ENCODE data around the gene CYP20A1.
"Not testable (repeated sequence)": the region's sequence is repeated elsewhere in the genome, so short reads cannot be mapped to it uniquely, and the experiment has no call there.

The CYP20A1 gene

GRCh38 chr2:203238704-203239526 is at the start of gene CYP20A1:
TSS of gene CYP20A1 (plus strand) at chr2:203239018. CDS start at chr2:203239063, 45 bp downstream.
- DNase-seq (ENCODE audit: low spot score): peak; percentile 91

- DNase-seq (ENCODE audit: low spot score): not testable (repeated sequence)
Observed at GRCh38 chr2:203190547-203190946, 48.3 kb upstream of the CYP20A1 start.

DNA sequence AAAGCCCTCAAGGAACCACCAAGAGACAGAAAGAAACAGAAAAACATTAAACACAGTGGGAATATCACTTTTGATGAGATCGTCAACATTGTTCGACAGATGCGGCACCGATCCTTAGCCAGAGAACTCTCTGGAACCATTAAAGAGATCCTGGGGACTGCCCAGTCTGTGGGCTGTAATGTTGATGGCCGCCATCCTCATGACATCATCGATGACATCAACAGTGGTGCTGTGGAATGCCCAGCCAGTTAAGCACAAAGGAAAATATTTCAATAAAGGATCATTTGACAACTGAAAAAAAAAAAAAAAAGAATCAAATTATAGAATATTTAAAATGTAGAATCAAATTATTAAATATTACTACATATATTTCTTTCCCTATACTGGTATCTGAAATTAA is 47.8 kb upstream of the CYP20A1 start:
- not testable (repeated sequence) for DNase-seq (ENCODE audit: low spot score)

DNA sequence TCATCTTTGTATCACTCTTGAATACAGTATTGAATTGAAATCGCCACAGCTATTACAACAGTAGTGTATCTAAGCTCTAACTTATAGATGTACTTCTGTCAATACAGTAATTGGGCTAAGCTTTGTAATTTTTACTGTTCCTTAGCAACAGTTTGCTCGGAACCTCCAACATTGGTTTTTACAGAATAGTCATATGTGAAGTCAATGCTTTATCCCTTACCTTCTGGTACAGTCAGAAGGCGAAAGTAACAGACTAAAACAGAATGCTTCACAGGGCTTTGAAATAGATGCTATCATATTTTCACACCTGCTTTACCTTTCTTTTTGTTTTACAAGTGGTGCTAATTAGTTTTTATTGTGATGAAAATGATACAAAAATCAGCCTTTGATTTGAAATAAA is 46.9 kb upstream of the CYP20A1 start:
- DNase-seq (ENCODE audit: low spot score): no peak

DNA sequence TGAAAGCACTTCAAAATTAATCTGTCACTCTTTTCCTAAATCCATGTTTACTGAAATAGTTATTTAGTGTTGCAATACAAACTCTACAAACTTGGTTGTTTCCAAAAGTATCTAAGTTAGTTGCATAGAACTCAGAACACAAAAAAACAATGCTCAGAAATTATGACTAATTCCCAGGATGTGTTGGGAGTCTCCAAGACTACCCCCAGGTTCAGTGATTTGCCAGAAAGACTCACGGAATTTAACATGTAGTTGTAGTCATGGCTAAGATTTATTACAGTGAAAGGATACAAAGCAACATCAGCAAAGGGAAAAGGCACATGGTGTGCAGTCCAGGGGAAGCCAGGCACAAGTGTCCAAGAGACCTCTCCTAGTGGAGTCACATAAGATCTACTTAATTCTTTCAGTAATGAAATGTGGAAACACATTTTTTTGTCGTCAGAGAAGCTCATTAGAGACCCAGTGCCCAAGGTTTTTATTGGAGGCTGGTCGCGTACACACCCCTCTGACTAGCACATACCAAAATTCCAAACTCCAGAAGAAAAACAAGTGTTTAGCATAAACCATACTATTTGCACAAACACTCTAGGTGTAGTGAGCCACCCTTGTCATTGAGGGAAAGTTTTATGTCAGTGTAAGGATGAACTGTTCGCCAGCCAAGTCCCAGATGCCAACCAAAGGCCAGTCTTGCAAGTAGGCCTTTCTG is 43.3 kb upstream of the CYP20A1 start:
- DNase-seq (ENCODE audit: low spot score): no peak

GRCh38 chr2:203200866-203201265 is 38.0 kb upstream of the CYP20A1 start:
- DNase-seq (ENCODE audit: low spot score): no peak

GRCh38 chr2:203201426-203201825 is 37.4 kb upstream of the CYP20A1 start:
- DNase-seq (ENCODE audit: low spot score): no peak

GRCh38 chr2:203209538-203209937 is 29.3 kb upstream of the CYP20A1 start:
- DNase-seq (ENCODE audit: low spot score): no peak

- peak; percentile 23 for DNase-seq (ENCODE audit: low spot score)
Observed at GRCh38 chr2:203225423-203226039, 13.3 kb upstream of the CYP20A1 start.

DNA sequence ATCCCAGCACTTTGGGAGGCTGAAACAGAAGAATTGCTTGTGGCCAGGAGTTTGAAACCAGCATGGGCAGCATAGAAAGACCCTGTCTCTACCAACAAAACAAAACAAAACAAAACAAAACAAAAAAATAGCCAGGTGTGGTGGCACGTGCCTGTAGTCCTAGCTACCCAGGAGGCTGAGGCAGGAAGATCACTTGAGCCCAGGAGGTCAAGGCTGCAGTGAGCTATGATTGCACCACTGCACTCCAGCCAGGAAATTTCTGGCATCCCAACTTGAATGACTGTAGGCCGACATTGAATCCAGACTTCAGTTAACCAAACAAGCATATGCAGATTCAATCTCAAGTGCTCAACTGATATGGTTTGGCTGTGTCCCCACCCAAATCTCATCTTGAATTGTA is 9.1 kb upstream of the CYP20A1 start:
- not testable (repeated sequence) for DNase-seq (ENCODE audit: low spot score)

GRCh38 chr2:203237346-203238238 is 1.2 kb upstream of the CYP20A1 start:
- DNase-seq (ENCODE audit: low spot score): no peak

- DNase-seq (ENCODE audit: low spot score): no peak
Observed at GRCh38 chr2:203238292-203238703, 520 bp upstream of the CYP20A1 start.

GRCh38 chr2:203240491-203240890 is 1.7 kb downstream of the CYP20A1 start:
- peak; percentile 19 for DNase-seq (ENCODE audit: low spot score)

- DNase-seq (ENCODE audit: low spot score): no peak
Observed at GRCh38 chr2:203242518-203242917, 3.7 kb downstream of the CYP20A1 start.

DNA sequence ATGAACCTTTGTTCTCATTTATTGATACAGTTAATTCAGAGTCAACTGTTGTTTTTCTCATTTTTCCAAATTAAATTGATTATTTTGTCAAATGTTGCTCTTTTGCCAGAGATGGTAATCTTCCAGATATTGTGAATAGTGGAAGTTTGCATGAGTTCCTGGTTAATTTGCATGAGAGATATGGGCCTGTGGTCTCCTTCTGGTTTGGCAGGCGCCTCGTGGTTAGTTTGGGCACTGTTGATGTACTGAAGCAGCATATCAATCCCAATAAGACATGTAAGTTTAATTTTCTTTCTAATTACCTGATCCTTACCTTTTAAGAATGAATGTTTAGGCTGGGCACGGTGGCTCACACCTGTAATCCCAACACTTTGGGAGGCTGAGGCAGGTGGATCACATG is 7.8 kb downstream of the CYP20A1 start:
- DNase-seq (ENCODE audit: low spot score): no peak

DNA sequence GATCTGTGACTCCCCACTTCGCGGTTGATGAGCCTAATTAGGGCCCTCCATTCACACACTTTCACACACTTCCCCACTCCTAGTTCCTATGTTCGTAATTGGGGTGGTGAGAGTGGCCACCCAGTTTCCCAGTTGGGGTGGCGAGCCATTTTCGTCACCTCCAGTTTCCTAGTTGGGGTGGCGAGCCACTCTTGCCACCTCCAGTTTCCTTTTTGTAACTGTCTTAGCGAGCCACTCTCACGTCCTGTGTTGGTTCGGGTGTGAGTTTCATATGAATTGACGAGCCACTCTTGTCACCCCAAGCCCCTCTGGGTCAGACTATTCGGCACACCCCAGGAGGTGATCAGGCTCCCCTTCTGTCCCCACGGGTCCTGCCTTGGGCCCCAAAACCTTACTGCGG is 14.0 kb downstream of the CYP20A1 start:
- DNase-seq (ENCODE audit: low spot score): no peak

GRCh38 chr2:203253422-203254095 is 14.7 kb downstream of the CYP20A1 start:
- not testable (repeated sequence) for DNase-seq (ENCODE audit: low spot score)

DNA sequence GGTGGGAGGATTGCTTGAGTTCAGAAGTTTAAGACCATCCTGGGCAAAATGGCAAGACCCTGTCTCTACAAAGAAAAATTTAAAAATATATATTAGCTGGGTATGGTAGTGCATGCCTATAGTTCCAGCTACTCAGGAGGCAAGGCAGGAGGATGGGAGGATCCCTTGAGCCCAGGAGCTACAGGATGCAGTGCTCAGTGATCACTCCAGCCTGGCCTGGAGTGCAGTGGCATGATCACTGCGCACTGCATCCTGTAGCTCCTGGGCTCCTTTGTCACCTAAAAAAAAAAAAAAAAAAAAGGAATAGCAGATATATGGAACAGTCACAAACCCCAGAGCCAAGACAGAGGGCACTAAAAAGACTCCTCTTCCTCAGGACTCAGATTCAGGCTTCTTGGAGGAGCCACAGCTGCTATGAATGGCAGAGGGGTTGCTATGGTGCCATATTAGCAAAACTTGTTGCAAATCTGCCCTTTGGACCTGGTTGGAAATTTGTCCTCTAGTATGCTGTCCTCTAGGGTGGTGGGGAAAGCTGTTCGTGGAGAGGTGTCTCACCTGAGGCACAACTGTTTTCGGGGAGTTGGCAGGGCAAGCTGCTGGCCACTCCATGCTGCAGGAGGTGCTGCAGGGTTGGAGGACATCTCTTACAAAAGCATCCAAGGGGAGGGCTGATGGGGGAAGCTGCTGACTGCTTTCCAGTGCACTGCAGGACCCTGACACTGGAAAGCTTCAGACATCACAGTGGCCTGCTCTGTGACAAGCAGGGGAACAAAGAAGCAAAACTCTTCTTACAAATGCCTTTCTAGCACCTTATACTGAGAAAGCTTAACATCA is 22.7 kb downstream of the CYP20A1 start:
- no peak for DNase-seq (ENCODE audit: low spot score)

- no peak for DNase-seq (ENCODE audit: low spot score)
Observed at GRCh38 chr2:203279288-203279687, 40.5 kb downstream of the CYP20A1 start.

GRCh38 chr2:203280428-203281064 is 41.7 kb downstream of the CYP20A1 start:
- DNase-seq (ENCODE audit: low spot score): peak; percentile 5

All from cerebellar cortex (tissue), 1 donor.